NB4 (cell line): ENCODE data around the gene PPP2R1B.

ENCODE experiments used
- DNase-seq: peaks from one replicate; pipeline ENCODE4 v3.0.0; 2010; ENCODE audit warnings: low read depth
- H3K4me3 ChIP-seq: one replicate; pipeline ENCODE4 v1.5.1; 2011; ENCODE audit warnings: mild to moderate bottlenecking, low read depth, low read length, moderate library complexity
- MYC ChIP-seq: IDR thresholded peaks from 2 replicates; pipeline ENCODE4 v1.6.1; 2011; ENCODE audit warnings: low read depth, low read length
- POLR2A ChIP-seq: IDR thresholded peaks from 2 replicates; pipeline ENCODE4 v1.6.1; 2011; ENCODE audit warnings: mild to moderate bottlenecking; ENCODE audit not compliant: insufficient read length; ENCODE audit errors: extremely low read depth
- TF ChIP-seq, protein P1 (sequence below): IDR thresholded peaks from 2 replicates; pipeline ENCODE4 v1.6.1; 2011; ENCODE audit warnings: low read depth, low read length
- TF ChIP-seq, protein P2 (sequence below): IDR thresholded peaks from one replicate; pipeline ENCODE4 v1.5.1; 2012; ENCODE audit warnings: low read depth, low read length

PPP2R1B gene

GRCh38 chr11:111714522-111714921 is 51.7 kb downstream of the PPP2R1B start:
- no peak for DNase-seq
- TF ChIP-seq, protein P1, sequence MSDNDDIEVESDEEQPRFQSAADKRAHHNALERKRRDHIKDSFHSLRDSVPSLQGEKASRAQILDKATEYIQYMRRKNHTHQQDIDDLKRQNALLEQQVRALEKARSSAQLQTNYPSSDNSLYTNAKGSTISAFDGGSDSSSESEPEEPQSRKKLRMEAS: no peak
- TF ChIP-seq MYC: no peak
- TF ChIP-seq, protein P2, sequence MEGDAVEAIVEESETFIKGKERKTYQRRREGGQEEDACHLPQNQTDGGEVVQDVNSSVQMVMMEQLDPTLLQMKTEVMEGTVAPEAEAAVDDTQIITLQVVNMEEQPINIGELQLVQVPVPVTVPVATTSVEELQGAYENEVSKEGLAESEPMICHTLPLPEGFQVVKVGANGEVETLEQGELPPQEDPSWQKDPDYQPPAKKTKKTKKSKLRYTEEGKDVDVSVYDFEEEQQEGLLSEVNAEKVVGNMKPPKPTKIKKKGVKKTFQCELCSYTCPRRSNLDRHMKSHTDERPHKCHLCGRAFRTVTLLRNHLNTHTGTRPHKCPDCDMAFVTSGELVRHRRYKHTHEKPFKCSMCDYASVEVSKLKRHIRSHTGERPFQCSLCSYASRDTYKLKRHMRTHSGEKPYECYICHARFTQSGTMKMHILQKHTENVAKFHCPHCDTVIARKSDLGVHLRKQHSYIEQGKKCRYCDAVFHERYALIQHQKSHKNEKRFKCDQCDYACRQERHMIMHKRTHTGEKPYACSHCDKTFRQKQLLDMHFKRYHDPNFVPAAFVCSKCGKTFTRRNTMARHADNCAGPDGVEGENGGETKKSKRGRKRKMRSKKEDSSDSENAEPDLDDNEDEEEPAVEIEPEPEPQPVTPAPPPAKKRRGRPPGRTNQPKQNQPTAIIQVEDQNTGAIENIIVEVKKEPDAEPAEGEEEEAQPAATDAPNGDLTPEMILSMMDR: no peak
- TF ChIP-seq POLR2A: no peak
- H3K4me3 ChIP-seq: no peak overlapping the region

GRCh38 chr11:111707691-111708067 is 58.5 kb downstream of the PPP2R1B start:
- TF ChIP-seq, protein P1: no peak
- TF ChIP-seq MYC (no peak), POLR2A (no peak)
- TF ChIP-seq, protein P2: no peak
- no peak for DNase-seq
- no peak overlapping the region for H3K4me3 ChIP-seq

DNA sequence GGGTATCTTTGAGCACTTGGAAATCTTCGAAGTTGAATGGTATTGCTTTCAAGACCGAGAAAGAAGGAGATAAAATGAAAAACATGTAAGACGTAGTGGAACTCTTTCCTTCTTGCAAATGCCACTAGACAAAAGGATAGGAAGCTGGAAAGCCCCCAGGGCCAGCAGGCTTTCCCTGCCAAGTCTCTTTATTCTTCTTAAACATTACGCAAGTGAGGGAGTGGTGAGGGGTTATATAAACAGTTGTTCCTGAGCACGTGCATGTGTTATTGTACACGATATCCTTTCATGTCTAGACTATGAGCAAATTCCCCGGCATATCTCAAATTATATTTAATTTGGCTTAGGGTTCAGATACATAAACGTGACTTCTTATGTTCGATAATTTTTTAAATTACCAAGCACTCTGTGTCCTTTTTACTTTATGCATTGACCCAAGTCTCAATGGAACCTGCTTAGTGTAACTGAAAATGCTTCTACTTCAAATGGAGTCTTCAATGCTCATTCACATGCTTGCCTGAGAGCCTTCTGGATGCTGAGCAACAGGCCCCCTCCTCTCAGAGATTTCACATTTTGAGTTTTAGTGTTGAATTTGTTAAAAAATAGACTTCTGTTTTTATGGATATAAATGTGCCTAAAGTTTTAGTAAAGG is 59.0 kb downstream of the PPP2R1B start:
- H3K4me3 ChIP-seq: no peak overlapping the region
- TF ChIP-seq, protein P2: no peak
- TF ChIP-seq, protein P1: no peak
- TF ChIP-seq POLR2A (no peak), MYC (no peak)
- no peak for DNase-seq

GRCh38 chr11:111703576-111703975 is 62.6 kb downstream of the PPP2R1B start:
- DNase-seq: no peak
- H3K4me3 ChIP-seq: no peak overlapping the region
- no peak for TF ChIP-seq POLR2A
- TF ChIP-seq, protein P2: no peak
- TF ChIP-seq, protein P1: no peak
- TF ChIP-seq MYC: no peak

DNA sequence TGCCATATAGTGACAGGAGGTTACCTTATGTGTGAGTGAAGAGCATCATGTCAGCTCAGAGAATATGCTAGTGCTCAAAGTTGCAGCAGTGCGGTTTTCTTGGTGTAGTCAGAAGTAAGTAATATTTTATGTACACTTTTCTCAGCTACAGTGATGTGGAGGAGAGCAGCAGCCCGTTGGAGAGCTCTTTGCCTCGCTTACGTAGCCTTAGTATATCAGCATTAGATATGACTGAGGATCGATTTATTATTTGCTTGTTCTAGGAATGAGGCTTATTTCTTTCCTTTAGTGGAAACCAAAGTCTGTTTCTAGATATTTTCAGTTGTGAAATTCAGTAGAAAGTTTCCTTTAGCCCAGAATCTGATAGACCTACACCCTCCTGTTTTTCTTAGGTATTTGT is 63.6 kb downstream of the PPP2R1B start:
- H3K4me3 ChIP-seq: no peak overlapping the region
- no peak for DNase-seq
- TF ChIP-seq MYC (no peak), POLR2A (no peak)
- TF ChIP-seq, protein P1: no peak
- TF ChIP-seq, protein P2: no peak
